Liver (tissue), 3 donors: Measurements from ENCODE around the gene ATP10B.

ENCODE experiments used
- EGR1 ChIP-seq, 2 donors: IDR thresholded peaks; 2 replicates each; pipeline ENCODE4 v1.6.1; 2016 to 2018; ENCODE audit warnings: antibody characterized with exemption in 2 of 2, low read depth in 2 of 2
- JUND ChIP-seq, 2 donors: IDR thresholded peaks; 2 replicates each; pipeline ENCODE4 v1.6.1; 2016; ENCODE audit warnings: antibody characterized with exemption in 2 of 2
- RAD21 ChIP-seq, 2 donors: IDR thresholded peaks; 2 replicates each; pipeline ENCODE4 v1.6.1; 2016; ENCODE audit warnings: antibody characterized with exemption in 2 of 2, mild to moderate bottlenecking in 2 of 2
- RXRA ChIP-seq, 2 donors: IDR thresholded peaks; 2 replicates each; pipeline ENCODE4 v1.6.1; 2017 to 2018; ENCODE audit warnings: antibody characterized with exemption in 2 of 2, mild to moderate bottlenecking in 1 of 2
- SP1 ChIP-seq: IDR thresholded peaks from 2 replicates; pipeline ENCODE4 v1.6.1; 2018; ENCODE audit warnings: antibody characterized with exemption, mild to moderate bottlenecking
- TAF1 ChIP-seq: conservative IDR thresholded peaks from 2 replicates; pipeline ENCODE4 v1.6.1; 2016; ENCODE audit warnings: antibody characterized with exemption, mild to moderate bottlenecking
- YY1 ChIP-seq: IDR thresholded peaks from 2 replicates; pipeline ENCODE4 v1.6.1; 2016; ENCODE audit warnings: antibody characterized with exemption, mild to moderate bottlenecking
- TF ChIP-seq, protein P1 (sequence below): fragments of 150-350 bp; IDR thresholded peaks from 2 replicates; pipeline ENCODE4 v1.5.1; 2017; ENCODE audit warnings: improper control_type of control experiment, low read depth, low read length; ENCODE audit not compliant: missing input control
- TF ChIP-seq, protein P2 (sequence below): IDR thresholded peaks from 2 replicates; pipeline ENCODE4 v1.6.1; 2016; ENCODE audit warnings: antibody characterized with exemption, mild to moderate bottlenecking
- TF ChIP-seq, protein P3 (sequence below): IDR thresholded peaks from 2 replicates; pipeline ENCODE4 v1.6.1; 2016; ENCODE audit warnings: antibody characterized with exemption
- donor health status: healthy.
- donor health status: healthy.

DNA sequence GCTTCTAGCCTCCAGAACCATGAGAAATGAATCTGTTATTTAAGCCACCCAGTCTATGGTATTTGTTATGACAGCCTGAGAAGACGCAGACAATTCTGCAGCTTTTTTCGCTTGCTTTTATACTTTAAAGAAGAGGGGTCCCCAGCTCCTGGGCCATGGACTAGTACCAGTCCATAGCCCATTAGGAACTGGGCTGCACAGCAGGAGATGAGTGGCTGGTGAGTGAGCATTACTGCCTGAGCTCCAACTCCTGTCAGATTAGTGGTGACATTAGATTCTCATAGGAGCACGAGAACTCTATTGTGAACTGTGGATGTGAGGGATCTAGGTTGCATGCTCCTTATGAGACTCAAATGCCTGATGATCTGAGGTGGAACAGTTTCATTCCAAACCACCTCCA is 278.7 kb downstream of the ATP10B start:
- TF ChIP-seq, protein P1, sequence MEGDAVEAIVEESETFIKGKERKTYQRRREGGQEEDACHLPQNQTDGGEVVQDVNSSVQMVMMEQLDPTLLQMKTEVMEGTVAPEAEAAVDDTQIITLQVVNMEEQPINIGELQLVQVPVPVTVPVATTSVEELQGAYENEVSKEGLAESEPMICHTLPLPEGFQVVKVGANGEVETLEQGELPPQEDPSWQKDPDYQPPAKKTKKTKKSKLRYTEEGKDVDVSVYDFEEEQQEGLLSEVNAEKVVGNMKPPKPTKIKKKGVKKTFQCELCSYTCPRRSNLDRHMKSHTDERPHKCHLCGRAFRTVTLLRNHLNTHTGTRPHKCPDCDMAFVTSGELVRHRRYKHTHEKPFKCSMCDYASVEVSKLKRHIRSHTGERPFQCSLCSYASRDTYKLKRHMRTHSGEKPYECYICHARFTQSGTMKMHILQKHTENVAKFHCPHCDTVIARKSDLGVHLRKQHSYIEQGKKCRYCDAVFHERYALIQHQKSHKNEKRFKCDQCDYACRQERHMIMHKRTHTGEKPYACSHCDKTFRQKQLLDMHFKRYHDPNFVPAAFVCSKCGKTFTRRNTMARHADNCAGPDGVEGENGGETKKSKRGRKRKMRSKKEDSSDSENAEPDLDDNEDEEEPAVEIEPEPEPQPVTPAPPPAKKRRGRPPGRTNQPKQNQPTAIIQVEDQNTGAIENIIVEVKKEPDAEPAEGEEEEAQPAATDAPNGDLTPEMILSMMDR = no peak
- no peak for TF ChIP-seq RAD21 (IDR thresholded peaks at IDR 0.05)
- no peak for TF ChIP-seq YY1
- no peak for TF ChIP-seq EGR1 (IDR thresholded peaks at IDR 0.05; ENCODE audit: low read depth in 2 of 2)
- TF ChIP-seq JUND (IDR thresholded peaks at IDR 0.05) = no peak
- TF ChIP-seq, protein P2, sequence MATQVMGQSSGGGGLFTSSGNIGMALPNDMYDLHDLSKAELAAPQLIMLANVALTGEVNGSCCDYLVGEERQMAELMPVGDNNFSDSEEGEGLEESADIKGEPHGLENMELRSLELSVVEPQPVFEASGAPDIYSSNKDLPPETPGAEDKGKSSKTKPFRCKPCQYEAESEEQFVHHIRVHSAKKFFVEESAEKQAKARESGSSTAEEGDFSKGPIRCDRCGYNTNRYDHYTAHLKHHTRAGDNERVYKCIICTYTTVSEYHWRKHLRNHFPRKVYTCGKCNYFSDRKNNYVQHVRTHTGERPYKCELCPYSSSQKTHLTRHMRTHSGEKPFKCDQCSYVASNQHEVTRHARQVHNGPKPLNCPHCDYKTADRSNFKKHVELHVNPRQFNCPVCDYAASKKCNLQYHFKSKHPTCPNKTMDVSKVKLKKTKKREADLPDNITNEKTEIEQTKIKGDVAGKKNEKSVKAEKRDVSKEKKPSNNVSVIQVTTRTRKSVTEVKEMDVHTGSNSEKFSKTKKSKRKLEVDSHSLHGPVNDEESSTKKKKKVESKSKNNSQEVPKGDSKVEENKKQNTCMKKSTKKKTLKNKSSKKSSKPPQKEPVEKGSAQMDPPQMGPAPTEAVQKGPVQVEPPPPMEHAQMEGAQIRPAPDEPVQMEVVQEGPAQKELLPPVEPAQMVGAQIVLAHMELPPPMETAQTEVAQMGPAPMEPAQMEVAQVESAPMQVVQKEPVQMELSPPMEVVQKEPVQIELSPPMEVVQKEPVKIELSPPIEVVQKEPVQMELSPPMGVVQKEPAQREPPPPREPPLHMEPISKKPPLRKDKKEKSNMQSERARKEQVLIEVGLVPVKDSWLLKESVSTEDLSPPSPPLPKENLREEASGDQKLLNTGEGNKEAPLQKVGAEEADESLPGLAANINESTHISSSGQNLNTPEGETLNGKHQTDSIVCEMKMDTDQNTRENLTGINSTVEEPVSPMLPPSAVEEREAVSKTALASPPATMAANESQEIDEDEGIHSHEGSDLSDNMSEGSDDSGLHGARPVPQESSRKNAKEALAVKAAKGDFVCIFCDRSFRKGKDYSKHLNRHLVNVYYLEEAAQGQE = no peak
- no peak for TF ChIP-seq TAF1
- no peak for TF ChIP-seq SP1
- TF ChIP-seq, protein P3, sequence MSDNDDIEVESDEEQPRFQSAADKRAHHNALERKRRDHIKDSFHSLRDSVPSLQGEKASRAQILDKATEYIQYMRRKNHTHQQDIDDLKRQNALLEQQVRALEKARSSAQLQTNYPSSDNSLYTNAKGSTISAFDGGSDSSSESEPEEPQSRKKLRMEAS = no peak
- no peak for TF ChIP-seq RXRA (IDR thresholded peaks at IDR 0.05)
